RWPE2 (cell line): ENCODE data around the gene PDK1.

ENCODE experiments used
- ATAC-seq: fragments of 200-7000 bp; cut with Tn5 transposase; 3 replicates; pipeline ENCODE4 v1.9.1; 2021; ENCODE audit warnings: low read depth
- DNase-seq: peaks from one replicate; pipeline ENCODE4 v3.0.0-alpha.2; 2020; ENCODE audit warnings: low spot score
- H3K27ac ChIP-seq: fragments of 450-650 bp; 2 replicates; pipeline ENCODE4 v1.5.1; 2017; ENCODE audit warnings: mild to moderate bottlenecking; ENCODE audit not compliant: poor library complexity, severe bottlenecking
- H3K27me3 ChIP-seq: fragments of 250-450 bp; sonication (Bioruptor Pico); 2 replicates; pipeline ENCODE4 v1.5.1; 2021; ENCODE audit warnings: mild to moderate bottlenecking, moderate library complexity; ENCODE audit not compliant: insufficient read depth, poor library complexity, severe bottlenecking
- H3K36me3 ChIP-seq: fragments of 250-450 bp; sonication (Bioruptor Pico); 2 replicates; pipeline ENCODE4 v1.5.1; 2020; ENCODE audit warnings: low read depth, mild to moderate bottlenecking, moderate library complexity
- H3K4me1 ChIP-seq: fragments of 250-450 bp; sonication (Bioruptor Pico); 2 replicates; pipeline ENCODE4 v1.5.1; 2021; ENCODE audit warnings: mild to moderate bottlenecking, moderate library complexity; ENCODE audit not compliant: insufficient read depth, poor library complexity, severe bottlenecking
- H3K4me3 ChIP-seq: fragments of 250-450 bp; sonication (Bioruptor Pico); 2 replicates; pipeline ENCODE4 v1.5.1; 2021; ENCODE audit warnings: mild to moderate bottlenecking, moderate library complexity; ENCODE audit not compliant: severe bottlenecking
- H3K9me3 ChIP-seq: fragments of 250-450 bp; sonication (Bioruptor Pico); 2 replicates; pipeline ENCODE4 v1.5.1; 2021; ENCODE audit warnings: mild to moderate bottlenecking, moderate library complexity; ENCODE audit not compliant: severe bottlenecking
- TF ChIP-seq, protein P1 (sequence below): fragments of 450-650 bp; IDR thresholded peaks from one replicate; pipeline ENCODE4 v1.5.1; 2017; ENCODE audit warnings: mild to moderate bottlenecking, moderate library complexity; ENCODE audit not compliant: poor library complexity, severe bottlenecking

PDK1 gene

DNA sequence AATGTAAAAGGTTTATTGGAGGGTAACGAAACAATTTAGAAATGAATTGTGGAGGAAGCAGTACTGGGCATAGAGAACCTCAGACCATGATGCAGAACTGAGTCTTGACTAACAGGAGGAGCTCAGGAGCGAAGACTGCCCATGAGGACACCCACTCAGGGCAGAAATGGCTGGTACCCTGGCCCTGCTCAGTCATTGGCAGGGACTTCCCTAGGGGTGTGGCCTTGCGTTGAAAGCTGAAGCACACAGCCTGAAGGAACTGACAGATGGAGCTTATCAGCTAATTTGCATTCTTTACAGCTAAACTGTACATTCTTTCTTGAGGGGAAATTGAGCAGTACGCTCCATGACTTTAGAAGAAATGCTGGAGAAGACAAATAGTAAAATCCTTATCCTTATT is 57.1 kb downstream of the PDK1 start:
- no peaks in the 10 kb centered on the region for H3K27me3 ChIP-seq
- H3K4me3 ChIP-seq, result no peak overlapping the region
- ATAC-seq, result no peak
- H3K36me3 ChIP-seq, result peaks cover 23% of the 10 kb centered on the region
- TF ChIP-seq, protein P1, sequence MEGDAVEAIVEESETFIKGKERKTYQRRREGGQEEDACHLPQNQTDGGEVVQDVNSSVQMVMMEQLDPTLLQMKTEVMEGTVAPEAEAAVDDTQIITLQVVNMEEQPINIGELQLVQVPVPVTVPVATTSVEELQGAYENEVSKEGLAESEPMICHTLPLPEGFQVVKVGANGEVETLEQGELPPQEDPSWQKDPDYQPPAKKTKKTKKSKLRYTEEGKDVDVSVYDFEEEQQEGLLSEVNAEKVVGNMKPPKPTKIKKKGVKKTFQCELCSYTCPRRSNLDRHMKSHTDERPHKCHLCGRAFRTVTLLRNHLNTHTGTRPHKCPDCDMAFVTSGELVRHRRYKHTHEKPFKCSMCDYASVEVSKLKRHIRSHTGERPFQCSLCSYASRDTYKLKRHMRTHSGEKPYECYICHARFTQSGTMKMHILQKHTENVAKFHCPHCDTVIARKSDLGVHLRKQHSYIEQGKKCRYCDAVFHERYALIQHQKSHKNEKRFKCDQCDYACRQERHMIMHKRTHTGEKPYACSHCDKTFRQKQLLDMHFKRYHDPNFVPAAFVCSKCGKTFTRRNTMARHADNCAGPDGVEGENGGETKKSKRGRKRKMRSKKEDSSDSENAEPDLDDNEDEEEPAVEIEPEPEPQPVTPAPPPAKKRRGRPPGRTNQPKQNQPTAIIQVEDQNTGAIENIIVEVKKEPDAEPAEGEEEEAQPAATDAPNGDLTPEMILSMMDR, result no peak
- DNase-seq, result no peak
- H3K27ac ChIP-seq, result no peak overlapping the region
- H3K4me1 ChIP-seq, result no peaks in the 10 kb centered on the region
- peaks cover 3% of the 10 kb centered on the region for H3K9me3 ChIP-seq

DNA sequence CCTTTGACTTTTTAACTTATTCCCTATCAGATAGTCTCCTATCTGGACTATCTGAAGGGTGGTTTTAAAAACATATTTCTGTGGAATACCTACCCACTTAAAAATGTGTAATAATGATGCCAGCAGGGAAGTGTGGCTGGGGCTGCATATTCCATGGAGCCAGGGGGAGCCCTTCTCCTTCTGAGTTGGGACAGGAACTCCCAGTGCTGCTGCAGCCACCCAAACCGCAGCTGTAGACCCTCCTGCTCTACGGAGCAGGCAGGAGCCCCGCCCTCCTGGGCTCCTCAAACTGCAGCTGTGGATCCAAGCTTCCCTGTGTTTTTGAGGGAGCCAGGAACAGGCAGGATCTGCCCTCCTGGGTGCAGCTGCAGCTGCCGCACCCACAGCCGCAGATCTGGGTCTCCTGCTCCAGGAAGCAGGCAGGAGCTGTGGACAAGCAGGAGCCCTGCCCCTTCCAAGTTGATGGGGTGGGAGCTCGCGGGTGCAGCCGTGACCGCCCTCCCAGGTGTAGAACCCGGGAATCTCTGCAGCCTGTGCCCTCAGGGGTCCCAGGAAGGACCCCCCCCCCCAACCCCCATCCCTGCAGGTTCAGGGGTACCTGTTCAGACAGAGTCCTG is 57.8 kb downstream of the PDK1 start:
- DNase-seq (no peak), ATAC-seq (no peak)
- H3K4me1 ChIP-seq, result no peaks in the 10 kb centered on the region
- TF ChIP-seq, protein P1, result no peak
- no peak overlapping the region for H3K4me3 ChIP-seq
- H3K27ac ChIP-seq, result no peak overlapping the region
- H3K36me3 ChIP-seq, result peaks cover 23% of the 10 kb centered on the region
- peaks cover 3% of the 10 kb centered on the region for H3K9me3 ChIP-seq
- no peaks in the 10 kb centered on the region for H3K27me3 ChIP-seq

DNA sequence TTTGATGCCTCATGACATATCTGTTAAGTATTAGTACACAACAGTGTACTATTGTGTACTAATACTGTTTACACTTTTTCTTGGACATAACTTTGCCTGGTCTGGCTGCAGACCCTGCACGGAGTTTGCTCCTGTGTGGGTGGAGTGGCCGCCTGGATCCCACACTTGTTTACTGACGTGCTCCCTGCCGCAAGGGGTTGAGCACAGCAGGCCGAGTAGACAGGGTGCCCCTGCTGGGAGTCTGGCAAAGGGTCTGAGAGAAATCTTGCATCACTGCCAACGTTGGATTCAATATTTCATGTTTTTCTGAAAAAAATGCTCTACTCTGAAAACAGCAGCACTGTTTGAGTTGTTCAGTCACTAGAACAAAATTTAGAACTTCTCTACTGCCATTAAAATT is 59.0 kb downstream of the PDK1 start:
- no peak for DNase-seq
- Histone ChIP-seq H3K27ac (no peak overlapping the region), H3K9me3 (peaks cover 3% of the 10 kb centered on the region), H3K36me3 (peaks cover 23% of the 10 kb centered on the region), H3K4me1 (no peaks in the 10 kb centered on the region), H3K4me3 (no peak overlapping the region), H3K27me3 (no peaks in the 10 kb centered on the region)
- TF ChIP-seq, protein P1, result no peak
- no peak for ATAC-seq

DNA sequence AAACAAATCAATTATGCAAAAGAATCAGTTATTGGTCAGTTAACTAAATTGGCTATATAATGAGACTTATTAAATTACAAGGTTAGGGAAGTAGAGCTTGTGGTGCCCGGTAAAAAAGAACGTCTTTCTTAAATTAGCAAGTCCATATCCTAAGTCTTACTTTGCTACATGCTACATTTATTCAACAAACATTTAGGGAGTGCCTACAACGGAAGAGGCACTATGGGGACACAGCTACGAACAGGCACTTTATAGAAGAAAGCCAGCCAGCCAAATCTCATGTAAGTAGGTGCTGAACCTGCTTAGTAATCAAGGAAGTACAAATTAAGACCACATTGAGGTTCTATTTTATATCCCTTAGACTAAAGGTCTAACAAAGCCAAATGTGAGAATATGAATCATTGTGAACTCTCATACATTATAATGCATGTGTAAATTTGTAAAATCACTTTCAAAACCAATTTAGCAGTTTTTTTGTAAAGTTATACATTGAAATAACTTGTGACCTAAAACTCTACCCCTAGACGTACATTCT is 59.9 kb downstream of the PDK1 start:
- ATAC-seq, result no peak

DNA sequence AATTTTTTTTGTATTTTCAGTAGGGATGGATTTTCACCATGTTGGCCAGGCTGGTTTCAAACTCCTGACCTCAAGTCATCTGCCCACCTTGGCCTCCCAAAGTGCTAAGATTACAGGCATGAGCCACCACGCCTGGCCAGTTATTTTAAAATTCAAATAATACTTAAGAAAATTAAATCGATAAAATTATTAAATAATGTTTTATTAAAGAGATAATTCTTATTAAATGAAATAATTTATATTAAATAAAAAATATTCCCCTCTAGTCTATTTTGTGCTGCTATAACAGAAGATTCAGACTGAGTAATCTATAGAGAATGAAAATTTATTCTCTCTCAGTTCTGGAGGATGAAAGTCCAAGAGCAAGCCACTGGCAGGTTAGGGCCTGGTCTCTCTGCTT is 61.2 kb downstream of the PDK1 start:
- no peak for DNase-seq
- Histone ChIP-seq H3K36me3 (peaks cover under 1% of the 10 kb centered on the region), H3K9me3 (peaks cover 3% of the 10 kb centered on the region), H3K4me1 (no peaks in the 10 kb centered on the region), H3K27ac (no peak overlapping the region), H3K4me3 (no peak overlapping the region), H3K27me3 (no peaks in the 10 kb centered on the region)
- TF ChIP-seq, protein P1, result no peak
- ATAC-seq, result no peak

More for the DNA sequence above, 59.9 kb downstream of the PDK1 start:
- TF ChIP-seq, protein P1, result no peak
- peaks cover 14% of the 10 kb centered on the region for H3K36me3 ChIP-seq
- H3K9me3 ChIP-seq, result peaks cover 3% of the 10 kb centered on the region
- no peaks in the 10 kb centered on the region for H3K4me1 ChIP-seq
- H3K27ac ChIP-seq, result no peak overlapping the region
- no peaks in the 10 kb centered on the region for H3K27me3 ChIP-seq
- H3K4me3 ChIP-seq, result no peak overlapping the region
- DNase-seq, result no peak
